Measurements from ENCODE around the gene CDX4.

CDX4 gene

DNA sequence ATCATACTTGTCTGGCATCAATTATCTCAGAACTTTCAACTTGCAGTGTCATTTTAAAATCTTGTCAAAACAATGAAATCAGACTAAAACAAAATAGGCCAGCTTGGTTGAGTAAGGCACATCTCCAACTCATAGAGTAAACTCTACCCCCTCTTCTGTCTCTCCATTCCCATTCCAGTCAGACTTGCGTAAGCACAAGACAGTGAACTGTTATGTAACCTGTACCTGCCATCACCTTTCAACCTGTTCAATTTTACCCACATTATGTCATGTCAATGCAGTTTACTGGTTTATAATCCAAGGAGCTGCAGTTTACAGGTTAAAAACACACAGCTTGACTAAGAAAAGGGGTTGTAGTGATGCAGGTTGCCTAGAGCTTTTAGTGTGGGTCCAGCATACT, 8.3 kb downstream of the CDX4 start:
- TF ChIP-seq, protein P1, sequence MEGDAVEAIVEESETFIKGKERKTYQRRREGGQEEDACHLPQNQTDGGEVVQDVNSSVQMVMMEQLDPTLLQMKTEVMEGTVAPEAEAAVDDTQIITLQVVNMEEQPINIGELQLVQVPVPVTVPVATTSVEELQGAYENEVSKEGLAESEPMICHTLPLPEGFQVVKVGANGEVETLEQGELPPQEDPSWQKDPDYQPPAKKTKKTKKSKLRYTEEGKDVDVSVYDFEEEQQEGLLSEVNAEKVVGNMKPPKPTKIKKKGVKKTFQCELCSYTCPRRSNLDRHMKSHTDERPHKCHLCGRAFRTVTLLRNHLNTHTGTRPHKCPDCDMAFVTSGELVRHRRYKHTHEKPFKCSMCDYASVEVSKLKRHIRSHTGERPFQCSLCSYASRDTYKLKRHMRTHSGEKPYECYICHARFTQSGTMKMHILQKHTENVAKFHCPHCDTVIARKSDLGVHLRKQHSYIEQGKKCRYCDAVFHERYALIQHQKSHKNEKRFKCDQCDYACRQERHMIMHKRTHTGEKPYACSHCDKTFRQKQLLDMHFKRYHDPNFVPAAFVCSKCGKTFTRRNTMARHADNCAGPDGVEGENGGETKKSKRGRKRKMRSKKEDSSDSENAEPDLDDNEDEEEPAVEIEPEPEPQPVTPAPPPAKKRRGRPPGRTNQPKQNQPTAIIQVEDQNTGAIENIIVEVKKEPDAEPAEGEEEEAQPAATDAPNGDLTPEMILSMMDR (IDR thresholded peaks at IDR 0.05) = no peak

DNA sequence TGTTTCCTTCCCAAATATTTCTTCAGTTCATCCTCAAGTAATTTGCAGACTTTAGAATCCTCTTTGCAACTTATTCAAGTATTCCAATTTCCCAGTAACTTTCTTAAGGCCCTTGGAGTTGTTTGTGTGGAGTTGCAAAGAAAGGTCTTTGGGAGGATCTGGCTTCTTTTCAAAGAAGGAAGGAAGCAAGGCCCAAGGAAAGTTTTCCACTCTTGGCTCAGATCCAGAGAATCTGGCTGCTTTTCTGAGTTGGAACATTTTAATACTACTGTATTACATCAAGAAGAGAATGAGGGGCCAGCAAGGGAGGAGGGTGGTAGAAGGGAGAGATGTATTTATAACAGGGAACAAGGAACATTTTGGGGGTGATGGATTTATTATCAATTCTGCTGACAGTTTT, 10.5 kb downstream of the CDX4 start:
- TF ChIP-seq, protein P1 (IDR thresholded peaks at IDR 0.05) = no peak

DNA sequence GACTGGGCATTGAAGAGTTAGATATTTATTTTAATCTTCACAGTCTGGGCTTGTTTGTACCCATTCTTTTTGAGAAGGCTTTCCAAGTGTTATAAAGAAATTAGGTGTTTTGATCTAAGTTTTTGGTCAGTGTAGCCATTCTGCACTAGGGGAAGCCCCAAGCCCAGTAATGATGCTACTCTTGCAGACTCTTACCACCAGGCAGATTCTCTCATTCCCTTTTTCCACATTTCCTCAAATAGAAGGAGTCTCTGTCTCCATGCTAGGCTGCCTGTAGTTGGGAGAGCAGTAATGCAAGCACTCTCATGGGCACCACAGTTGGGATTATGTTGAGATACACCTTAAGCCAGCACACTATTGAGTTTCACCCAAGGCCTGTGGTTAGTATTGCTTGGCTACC, 21.5 kb downstream of the CDX4 start:
- TF ChIP-seq, protein P1 (IDR thresholded peaks at IDR 0.05) = no peak

DNA sequence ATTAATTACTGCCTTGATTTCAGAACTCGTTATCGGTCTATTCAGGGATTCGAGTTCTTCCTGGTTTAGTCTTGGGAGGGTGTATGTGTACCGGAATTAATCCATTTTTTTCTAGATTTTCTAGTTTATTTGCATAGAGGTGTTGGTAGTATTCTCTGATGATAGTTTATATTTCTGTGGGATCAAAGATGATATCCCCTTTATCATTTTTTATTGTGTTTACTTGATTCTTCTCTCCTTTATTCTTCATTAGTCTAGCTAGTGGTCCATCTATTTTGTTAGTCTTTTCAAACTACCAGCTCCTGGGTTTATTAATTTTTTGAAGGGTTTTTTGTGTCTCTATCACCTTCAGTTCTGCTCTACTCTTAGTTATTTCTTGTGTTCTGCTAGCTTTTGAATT, 32.1 kb downstream of the CDX4 start:
- TF ChIP-seq, protein P1 (IDR thresholded peaks at IDR 0.05) = no peak

DNA sequence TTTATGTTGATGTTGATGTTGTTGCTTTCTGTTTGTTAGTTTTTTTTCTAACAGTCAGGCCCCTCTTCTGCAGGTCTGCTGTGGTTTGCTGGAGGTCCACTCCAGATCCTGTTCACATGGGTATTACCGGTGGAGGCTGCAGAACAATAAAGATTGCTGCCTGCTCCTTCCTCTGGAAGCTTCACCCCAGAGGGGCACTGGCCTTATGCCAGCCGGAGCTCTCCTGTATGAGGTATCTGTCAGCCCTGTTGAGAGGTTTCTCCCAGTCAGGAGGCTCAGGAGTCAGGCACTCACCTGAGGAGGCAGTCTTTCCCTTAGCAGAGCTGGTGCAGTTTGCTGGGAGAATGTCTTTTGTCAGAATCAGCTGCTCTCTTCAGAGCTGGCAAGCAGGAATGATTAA, 34.7 kb downstream of the CDX4 start:
- TF ChIP-seq, protein P1 (IDR thresholded peaks at IDR 0.05) = no peak

DNA sequence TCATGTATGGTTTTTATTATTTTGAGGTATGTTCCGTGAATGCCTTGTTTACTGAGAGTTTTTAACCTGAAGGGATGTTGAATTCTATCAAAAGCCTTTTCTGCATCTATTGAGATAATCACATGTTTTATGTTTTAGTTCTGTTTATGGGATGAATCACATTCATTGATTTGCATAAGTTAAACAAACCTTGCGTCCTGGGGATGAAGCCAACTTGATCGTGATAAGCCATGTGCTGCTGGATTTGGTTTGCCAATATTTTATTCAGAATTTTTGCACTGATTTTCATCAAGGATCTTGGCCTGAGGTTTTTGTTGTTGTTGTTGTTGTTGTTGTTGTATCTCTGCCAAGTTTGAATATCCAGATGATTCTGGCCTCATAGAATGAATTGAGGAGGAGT, 43.8 kb downstream of the CDX4 start:
- TF ChIP-seq, protein P1 (IDR thresholded peaks at IDR 0.05) = no peak
